Thoracic aorta (tissue), 2 donors: ENCODE measurements around the gene PRDM13. TPM values are rescaled to one million over a fixed set of nuclear protein-coding genes. Genes with fewer than 3 reads are reported as not detected.

Experiments
- ATAC-seq: fragments of 150-250 bp; one replicate; pipeline ENCODE4 v1.8.0; 2017; ENCODE audit warnings: low read depth; ENCODE audit not compliant: insufficient number of reproducible peaks, low FRiP score
- DNase-seq: peaks from one replicate; pipeline ENCODE4 v3.0.0-alpha.2; 2020; ENCODE audit warnings: low spot score
- H3K27ac ChIP-seq, 2 donors: fragments of 200-600 bp; sonication (generic); 1 replicate in 1 of 2; 2 replicates in 1 of 2; pipeline ENCODE4 v1.5.1; 2016; ENCODE audit warnings: mild to moderate bottlenecking in 2 of 2, moderate library complexity in 2 of 2
- H3K27me3 ChIP-seq: fragments of 200-600 bp; sonication (generic); replicated peaks from 2 replicates; pipeline ENCODE4 v1.6.0; 2016; ENCODE audit warnings: mild to moderate bottlenecking; ENCODE audit not compliant: insufficient read depth
- H3K36me3 ChIP-seq: fragments of 200-600 bp; sonication (generic); one replicate; pipeline ENCODE4 v1.5.1; 2016
- H3K4me1 ChIP-seq, 2 donors: fragments of 200-600 bp; sonication (generic); 1 replicate in 1 of 2; 2 replicates in 1 of 2; pipeline versions ENCODE4 v1.5.1 to v1.6.0; 2016; ENCODE audit warnings: low read depth in 2 of 2, mild to moderate bottlenecking in 1 of 2; ENCODE audit not compliant: control insufficient read depth in 1 of 2
- H3K4me3 ChIP-seq: fragments of 200-600 bp; sonication (generic); 2 replicates; pipeline ENCODE4 v1.5.1; 2016; ENCODE audit warnings: mild to moderate bottlenecking
- H3K9me3 ChIP-seq: fragments of 200-600 bp; sonication (generic); 2 replicates; pipeline ENCODE4 v1.5.1; 2016
- total RNA-seq, 2 donors: library from RNA; depleted of rRNA; stranded (reverse); fragments of >200 nt; gene quantifications; one replicate each; pipeline versions ENCODE4 v1.1.0 to v1.2.3, GENCODE V29; 2016
- TF ChIP-seq, protein P1 (sequence below): fragments of 200-600 bp; sonication (generic); IDR thresholded peaks from one replicate; pipeline ENCODE4 v1.5.1; 2019; ENCODE audit warnings: antibody characterized with exemption

PRDM13 gene
- not detected for total RNA-seq

DNA sequence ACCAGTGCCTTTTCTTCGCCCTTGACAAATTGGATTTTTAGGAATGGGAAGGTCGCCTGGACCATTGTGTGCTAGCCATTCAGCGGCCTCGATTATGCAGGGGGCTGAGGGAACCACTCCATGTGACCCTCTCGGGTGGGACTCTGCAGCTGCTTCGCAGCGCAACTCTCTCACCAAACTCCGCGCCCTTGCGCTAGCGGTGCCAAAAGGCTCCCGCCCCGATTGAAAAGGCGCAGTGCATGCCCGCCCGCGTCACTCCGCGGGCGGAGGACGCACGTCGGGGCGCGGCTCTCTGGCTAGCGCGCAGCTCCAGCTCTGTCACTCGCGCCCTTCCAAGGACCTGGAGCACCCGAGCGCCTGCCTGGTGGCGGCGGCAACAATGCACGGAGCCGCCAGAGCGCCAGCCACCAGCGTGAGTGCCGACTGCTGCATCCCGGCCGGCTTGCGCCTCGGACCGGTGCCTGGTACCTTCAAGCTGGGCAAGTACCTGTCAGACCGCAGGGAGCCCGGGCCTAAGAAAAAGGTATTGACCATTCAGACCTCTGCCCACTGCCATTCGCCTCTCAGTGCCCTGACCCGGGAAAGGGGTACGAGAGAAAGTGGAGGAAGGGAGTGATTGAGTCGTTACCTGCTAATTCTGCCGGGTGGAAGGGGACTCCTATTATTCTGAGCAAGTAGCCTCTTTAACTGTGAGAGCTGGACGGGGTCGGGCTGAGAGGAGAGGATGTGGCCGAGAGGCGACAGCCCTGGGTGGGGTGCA is at the start of gene PRDM13:
Gene PRDM13, plus strand, starts transcription at position 178 of the 760 bp plus-strand sequence. Its CDS starts 202 bp downstream, at position 380.
- Histone ChIP-seq H3K27ac (no peak within 1 kb of the TSS), H3K4me3 (no peak within 1 kb of the TSS), H3K27me3 (peaks cover 56% of the 10 kb centered on the region), H3K4me1 (peaks cover 6 to 39% of the 10 kb centered on the region in 2 donors), H3K36me3 (no peaks in the 10 kb centered on the region), H3K9me3 (no peaks in the 10 kb centered on the region)
- DNase-seq (no peak), ATAC-seq (no peak)
- TF ChIP-seq, protein P1, sequence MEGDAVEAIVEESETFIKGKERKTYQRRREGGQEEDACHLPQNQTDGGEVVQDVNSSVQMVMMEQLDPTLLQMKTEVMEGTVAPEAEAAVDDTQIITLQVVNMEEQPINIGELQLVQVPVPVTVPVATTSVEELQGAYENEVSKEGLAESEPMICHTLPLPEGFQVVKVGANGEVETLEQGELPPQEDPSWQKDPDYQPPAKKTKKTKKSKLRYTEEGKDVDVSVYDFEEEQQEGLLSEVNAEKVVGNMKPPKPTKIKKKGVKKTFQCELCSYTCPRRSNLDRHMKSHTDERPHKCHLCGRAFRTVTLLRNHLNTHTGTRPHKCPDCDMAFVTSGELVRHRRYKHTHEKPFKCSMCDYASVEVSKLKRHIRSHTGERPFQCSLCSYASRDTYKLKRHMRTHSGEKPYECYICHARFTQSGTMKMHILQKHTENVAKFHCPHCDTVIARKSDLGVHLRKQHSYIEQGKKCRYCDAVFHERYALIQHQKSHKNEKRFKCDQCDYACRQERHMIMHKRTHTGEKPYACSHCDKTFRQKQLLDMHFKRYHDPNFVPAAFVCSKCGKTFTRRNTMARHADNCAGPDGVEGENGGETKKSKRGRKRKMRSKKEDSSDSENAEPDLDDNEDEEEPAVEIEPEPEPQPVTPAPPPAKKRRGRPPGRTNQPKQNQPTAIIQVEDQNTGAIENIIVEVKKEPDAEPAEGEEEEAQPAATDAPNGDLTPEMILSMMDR = no peak

DNA sequence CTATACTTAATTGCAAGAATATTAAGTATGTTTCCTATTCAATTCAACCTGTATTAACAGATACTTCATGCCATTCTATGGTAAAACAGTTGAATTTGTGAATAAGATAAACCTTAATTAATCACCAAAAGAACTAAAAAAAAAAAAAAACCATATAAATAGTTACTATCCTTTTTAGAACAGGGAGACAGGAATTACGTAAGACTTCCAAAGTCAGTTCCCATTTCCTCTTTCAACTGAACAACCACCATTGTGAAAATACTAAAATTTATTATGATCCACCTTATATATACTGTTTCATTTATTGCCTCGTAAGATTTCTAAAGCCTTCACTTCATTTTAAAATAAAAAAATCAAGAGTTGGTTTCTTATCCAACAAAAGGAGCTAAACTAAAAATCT is 47.6 kb upstream of the PRDM13 start:
- no peak for ATAC-seq

DNA sequence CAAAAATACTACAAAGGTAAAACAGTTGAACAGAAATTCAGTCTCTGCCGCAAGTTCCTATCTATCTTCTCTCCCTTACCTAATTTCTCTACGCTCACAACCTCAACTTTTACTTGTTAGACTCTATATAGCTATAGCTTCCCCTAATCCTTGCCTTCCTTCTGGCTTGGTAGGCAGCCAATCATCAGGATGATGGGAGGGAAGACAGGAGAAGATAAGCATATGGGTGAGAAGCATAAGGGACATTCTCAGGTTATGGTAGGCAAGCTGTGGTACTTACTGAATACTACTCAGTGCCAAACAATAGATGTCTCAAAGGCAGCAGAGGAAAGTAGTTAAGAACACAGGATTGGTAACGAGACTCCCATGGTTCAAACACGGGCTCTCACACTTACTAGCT is 46.0 kb upstream of the PRDM13 start:
- Histone ChIP-seq H3K27me3 (no peaks in the 10 kb centered on the region), H3K4me1 (peaks cover 0 to 8% of the 10 kb centered on the region in 2 donors), H3K27ac (no peak overlapping the region), H3K36me3 (peaks cover 8% of the 10 kb centered on the region), H3K4me3 (no peak overlapping the region), H3K9me3 (no peaks in the 10 kb centered on the region)
- ATAC-seq (no peak), DNase-seq (no peak)
- TF ChIP-seq, protein P1 = no peak

More for the DNA sequence above, 47.6 kb upstream of the PRDM13 start:
- no peaks in the 10 kb centered on the region for H3K9me3 ChIP-seq
- peaks cover 0 to 8% of the 10 kb centered on the region in 2 donors for H3K4me1 ChIP-seq
- H3K36me3 ChIP-seq = peaks cover 20% of the 10 kb centered on the region
- no peaks in the 10 kb centered on the region for H3K27me3 ChIP-seq
- TF ChIP-seq, protein P1 = no peak
- no peak overlapping the region for H3K27ac ChIP-seq
- DNase-seq = no peak
- H3K4me3 ChIP-seq = no peak overlapping the region

DNA sequence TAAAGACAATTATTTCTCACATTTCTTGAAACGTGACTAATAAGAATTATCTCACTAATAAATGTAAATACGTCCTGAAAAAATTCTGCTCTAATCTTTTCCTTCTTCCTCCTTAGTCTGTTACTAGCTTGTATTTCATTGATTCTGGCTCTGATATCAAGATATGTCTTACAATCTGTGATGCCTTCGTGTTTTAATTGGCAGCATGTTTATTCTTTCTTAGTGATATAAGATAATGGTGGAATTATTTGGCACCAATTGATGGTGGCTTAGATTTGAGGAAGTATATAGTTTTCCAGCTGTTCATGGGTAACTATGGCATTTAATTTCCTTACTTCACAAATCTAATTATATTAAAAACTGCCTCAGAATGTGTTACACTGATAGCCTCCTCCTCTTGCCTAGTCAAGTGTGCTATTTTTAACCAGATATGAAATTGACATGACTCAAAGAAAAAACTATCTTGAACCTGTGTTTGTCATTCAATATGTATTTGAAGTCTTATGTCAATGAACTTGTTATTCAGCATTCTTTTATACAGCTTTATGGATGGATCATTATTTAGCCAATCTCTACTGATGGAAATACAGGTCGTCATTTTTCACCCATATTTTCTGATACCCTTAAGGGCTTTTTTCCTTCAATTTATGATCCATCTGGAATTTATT is 43.4 kb upstream of the PRDM13 start:
- Histone ChIP-seq H3K4me1 (peaks cover 12 to 23% of the 10 kb centered on the region in 2 donors), H3K36me3 (no peaks in the 10 kb centered on the region), H3K27me3 (no peaks in the 10 kb centered on the region), H3K27ac (no peak overlapping the region), H3K9me3 (no peaks in the 10 kb centered on the region), H3K4me3 (no peak overlapping the region)
- DNase-seq (no peak), ATAC-seq (no peak)
- TF ChIP-seq, protein P1 = no peak
